ENCODE measurements around the gene SRSF12. TPM values are rescaled to one million over a fixed set of nuclear protein-coding genes. Genes with fewer than 3 reads are reported as not detected.

The SRSF12 gene
- total and polyA plus RNA-seq, 2 donors (not counting 3 experiments of a cell fraction or from before 2014, with no cell fraction given), result 0.07 to 0.18 TPM

- Histone ChIP-seq H3K27ac (ENCODE audit: insufficient read depth, low read depth, low read length) (peak overlapping the region; percentile 92), H3K4me1 (ENCODE audit: control insufficient read depth, extremely low read depth, insufficient read depth, low read length) (peaks cover 11% of the 10 kb centered on the region), H3K9me1 (replicated peaks; ENCODE audit: control insufficient read depth, extremely low read depth, insufficient read depth, low read length) (no peaks in the 10 kb centered on the region), H3K9ac (replicated peaks; ENCODE audit: extremely low read depth, insufficient read depth, low read length) (peak overlapping the region; percentile 88), H3K36me3 (ENCODE audit: control insufficient read depth in 2 of 2, extremely low read depth in 1 of 2, insufficient read depth in 2 of 2, low read length in 2 of 2) (peaks cover 0 to 4% of the 10 kb centered on the region in 2 experiments), H2AFZ (ENCODE audit: low read depth, low read length) (peak overlapping the region; percentile 8), H3K9me3 (replicated peaks; ENCODE audit: control insufficient read depth, insufficient read depth, low read length) (no peaks in the 10 kb centered on the region), H3K4me3 (replicated peaks in 1 of 3; ENCODE audit: insufficient read depth in 1 of 3, low read depth in 1 of 3, low read length in 3 of 3) (peak overlapping the region; percentile 6 to 86 (median 48)), H3K27me3 (ENCODE audit: control insufficient read depth in 2 of 2, insufficient read depth in 2 of 2, low read length in 2 of 2) (no peaks in the 10 kb centered on the region), H4K20me1 (replicated peaks; ENCODE audit: control insufficient read depth, extremely low read depth, insufficient read depth, low read length) (peaks cover 3% of the 10 kb centered on the region), H3K79me2 (ENCODE audit: control insufficient read depth, insufficient read depth, low read length) (peaks cover 21% of the 10 kb centered on the region), H3K4me2 (ENCODE audit: insufficient read depth, low read length) (peak overlapping the region; percentile 86)
- intact Hi-C loops (cut with micrococcal nuclease), result loop anchor here (1.0 to 10.0 kb wide), 9 partner anchors 43 to 1925 kb away; partner anchors contain the start of genes LYRM2, PM20D2, RNGTT and ZNF292
- DNase-seq (ENCODE audit: low read depth, low spot score) (peak; percentile 87), FAIRE-seq (no peak)
- BruUV-seq (replicated peaks), result TSS peak; percentile 86
- CTCF ChIA-PET, result interaction anchor here (0.7 to 2.4 kb wide), 11 partner anchors 12 to 292 kb away, joined by 3 to 24 read pairs (median 4); partner anchors contain the start of gene PM20D2
- TF ChIP-seq MAX (IDR thresholded peaks at IDR 0.05; ENCODE audit: insufficient read depth, insufficient read length), result no peak
- TF ChIP-seq JUN (IDR thresholded peaks at IDR 0.05; ENCODE audit: borderline replicate concordance, insufficient read depth, insufficient read length, low read depth), result no peak
- no peak for TF ChIP-seq EZH2 (IDR thresholded peaks at IDR 0.05; ENCODE audit: borderline replicate concordance, low read depth, low read length, severe bottlenecking)
- TF ChIP-seq POLR2A (IDR thresholded peaks at IDR 0.05; ENCODE audit: low read depth, low read length), result peak; percentile 44
- no peak for TF ChIP-seq GATA2 (IDR thresholded peaks at IDR 0.05; ENCODE audit: insufficient read depth, insufficient read length, low read depth, low read length)
- TF ChIP-seq MYC (IDR thresholded peaks at IDR 0.05; ENCODE audit: low read depth, low read length), result no peak
- TF ChIP-seq CTCF (IDR thresholded peaks at IDR 0.05; ENCODE audit: extremely low read depth in 1 of 2, insufficient read depth in 1 of 2, low read depth in 1 of 2, low read length in 2 of 2), result no peak
- no peak for TF ChIP-seq POLR2AphosphoS5 (IDR thresholded peaks at IDR 0.05; ENCODE audit: insufficient read depth, low read depth, low read length)
- POLR2A ChIA-PET, result interaction anchor here (0.7 to 1.4 kb wide), 15 partner anchors 10 to 750 kb away, joined by 3 to 10 read pairs (median 4); partner anchors contain the start of genes CASP8AP2, PM20D2, RNGTT and SRSF12
- dilution Hi-C loops (cut with MboI; ENCODE audit: extremely low pct_ligation_motif_present, low sequenced_read_pairs), result no loop called here
Measured at GRCh38 chr6:89079511-89080234, 38.2 kb downstream of the SRSF12 start.

All from endothelial cell of umbilical vein (primary cell).